Measurements from ENCODE around the gene MAST2.
"Not testable (repeated sequence)": the region's sequence is repeated elsewhere in the genome, so short reads cannot be mapped to it uniquely, and the experiment has no call there.

Gene MAST2

DNA sequence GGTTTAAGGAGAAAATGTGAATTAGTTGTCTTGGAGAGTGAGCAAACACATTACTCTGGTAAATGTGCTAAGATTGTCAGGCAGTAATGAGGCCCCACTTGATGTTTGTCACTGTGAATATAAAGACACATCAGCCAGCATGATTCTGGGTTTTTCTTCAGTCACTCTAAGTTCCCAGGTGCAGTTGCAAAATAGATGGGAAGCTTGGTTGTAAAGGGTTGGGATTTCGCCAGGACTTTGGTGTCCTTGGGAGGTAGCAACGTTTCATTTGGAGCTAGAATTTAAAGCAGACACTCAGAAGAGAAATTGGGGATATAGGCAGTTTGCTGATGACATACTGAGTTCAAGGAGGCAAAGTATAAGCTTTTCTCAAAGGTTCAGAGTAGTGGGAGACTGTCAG lies 154.3 kb downstream of the MAST2 start:
- Histone ChIP-seq H3K9me3 (ENCODE audit: severe bottlenecking) (peaks cover 3% of the 10 kb centered on the region), H3K36me3 (peaks cover 17% of the 10 kb centered on the region), H3K27me3 (ENCODE audit: insufficient read depth, low read depth, severe bottlenecking) (no peaks in the 10 kb centered on the region), H3K27ac (no peak overlapping the region), H3K4me3 (ENCODE audit: low read depth, low read length) (no peak overlapping the region)
- no peak for DNase-seq
- TF ChIP-seq, protein P1, sequence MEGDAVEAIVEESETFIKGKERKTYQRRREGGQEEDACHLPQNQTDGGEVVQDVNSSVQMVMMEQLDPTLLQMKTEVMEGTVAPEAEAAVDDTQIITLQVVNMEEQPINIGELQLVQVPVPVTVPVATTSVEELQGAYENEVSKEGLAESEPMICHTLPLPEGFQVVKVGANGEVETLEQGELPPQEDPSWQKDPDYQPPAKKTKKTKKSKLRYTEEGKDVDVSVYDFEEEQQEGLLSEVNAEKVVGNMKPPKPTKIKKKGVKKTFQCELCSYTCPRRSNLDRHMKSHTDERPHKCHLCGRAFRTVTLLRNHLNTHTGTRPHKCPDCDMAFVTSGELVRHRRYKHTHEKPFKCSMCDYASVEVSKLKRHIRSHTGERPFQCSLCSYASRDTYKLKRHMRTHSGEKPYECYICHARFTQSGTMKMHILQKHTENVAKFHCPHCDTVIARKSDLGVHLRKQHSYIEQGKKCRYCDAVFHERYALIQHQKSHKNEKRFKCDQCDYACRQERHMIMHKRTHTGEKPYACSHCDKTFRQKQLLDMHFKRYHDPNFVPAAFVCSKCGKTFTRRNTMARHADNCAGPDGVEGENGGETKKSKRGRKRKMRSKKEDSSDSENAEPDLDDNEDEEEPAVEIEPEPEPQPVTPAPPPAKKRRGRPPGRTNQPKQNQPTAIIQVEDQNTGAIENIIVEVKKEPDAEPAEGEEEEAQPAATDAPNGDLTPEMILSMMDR (IDR thresholded peaks at IDR 0.05; ENCODE audit: low read depth, low read length) = no peak

DNA sequence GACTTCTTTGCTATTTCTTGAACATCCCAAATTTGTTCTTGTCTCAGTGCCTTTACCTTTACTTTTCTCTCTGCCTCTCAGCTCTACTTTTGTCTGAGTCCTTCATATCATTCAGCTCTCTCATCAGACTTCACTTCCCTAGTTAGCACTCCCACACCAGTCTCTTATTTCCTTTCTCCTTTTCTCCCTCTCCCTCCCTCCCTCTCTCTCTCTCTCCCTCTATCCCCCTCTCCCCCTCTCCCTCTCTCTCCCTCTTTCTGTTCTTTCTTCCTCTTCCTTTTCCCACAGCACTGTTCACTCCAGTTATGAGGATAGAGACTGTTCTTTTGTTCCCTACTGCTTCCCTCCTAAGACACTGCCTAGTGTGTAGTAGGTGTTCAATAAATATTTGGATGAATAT lies 154.9 kb downstream of the MAST2 start:
- TF ChIP-seq, protein P1 (IDR thresholded peaks at IDR 0.05; ENCODE audit: low read depth, low read length) = no peak
- peaks cover 17% of the 10 kb centered on the region for H3K36me3 ChIP-seq
- H3K9me3 ChIP-seq (ENCODE audit: severe bottlenecking) = peaks cover 3% of the 10 kb centered on the region
- no peak overlapping the region for H3K4me3 ChIP-seq (ENCODE audit: low read depth, low read length)
- H3K27me3 ChIP-seq (ENCODE audit: insufficient read depth, low read depth, severe bottlenecking) = no peaks in the 10 kb centered on the region
- DNase-seq = no peak
- no peak overlapping the region for H3K27ac ChIP-seq

DNA sequence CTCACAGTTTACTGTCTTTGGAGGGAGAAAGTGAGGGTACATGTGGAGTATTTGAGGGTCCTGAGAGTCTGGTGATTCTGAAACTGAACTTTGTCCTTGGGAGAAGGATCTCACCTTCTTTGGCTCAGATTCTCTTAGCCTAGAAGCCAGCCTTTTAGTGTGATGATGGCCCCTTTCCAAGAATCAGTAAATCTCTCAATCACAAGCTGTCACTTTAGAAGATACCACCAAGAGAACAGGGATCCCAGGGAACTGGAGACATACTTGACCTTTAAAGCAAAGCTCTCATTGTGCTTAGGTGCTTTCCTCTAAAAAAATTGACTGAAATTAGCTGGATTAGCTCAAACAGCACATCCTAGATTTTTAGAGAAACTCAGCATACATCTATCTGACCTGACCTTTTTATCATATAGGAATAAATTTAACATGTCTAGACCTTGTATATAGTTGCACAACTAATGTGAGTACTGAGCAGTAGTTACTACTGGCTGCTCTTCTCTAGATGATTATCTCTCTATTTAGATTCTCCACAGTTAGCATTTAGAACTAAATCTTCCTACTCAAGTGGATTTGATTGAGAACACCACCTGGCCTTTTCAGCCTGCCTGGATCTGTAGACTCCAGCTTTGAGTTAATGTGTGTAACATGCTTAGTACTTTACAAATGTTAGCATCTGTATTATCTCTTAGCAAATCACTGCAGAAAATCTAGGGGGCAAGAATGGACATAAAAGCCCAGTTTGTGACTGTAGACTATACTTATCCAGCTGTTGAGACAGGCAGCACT lies 157.7 kb downstream of the MAST2 start:
- H3K4me3 ChIP-seq (ENCODE audit: low read depth, low read length) = no peak overlapping the region
- TF ChIP-seq, protein P1 (IDR thresholded peaks at IDR 0.05; ENCODE audit: low read depth, low read length) = no peak
- H3K27me3 ChIP-seq (ENCODE audit: insufficient read depth, low read depth, severe bottlenecking) = no peaks in the 10 kb centered on the region
- no peak overlapping the region for H3K27ac ChIP-seq
- DNase-seq = no peak
- peaks cover 17% of the 10 kb centered on the region for H3K36me3 ChIP-seq
- peaks cover 3% of the 10 kb centered on the region for H3K9me3 ChIP-seq (ENCODE audit: severe bottlenecking)

DNA sequence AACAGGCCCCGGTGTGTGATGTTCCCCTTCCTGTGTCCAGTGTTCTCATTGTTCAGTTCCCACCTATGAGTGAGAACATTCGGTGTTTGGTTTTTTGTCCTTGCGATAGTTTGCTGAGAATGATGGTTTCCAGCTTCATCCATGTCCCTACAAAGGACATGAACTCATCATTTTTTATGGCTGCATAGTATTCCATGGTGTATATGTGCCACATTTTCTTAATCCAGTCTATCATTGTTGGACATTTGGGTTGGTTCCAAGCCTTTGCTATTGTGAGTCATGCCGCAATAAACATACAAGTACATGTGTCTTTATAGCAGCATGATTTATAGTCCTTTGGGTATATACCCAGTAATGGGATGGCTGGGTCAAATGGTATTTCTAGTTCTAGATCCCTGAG lies 158.5 kb downstream of the MAST2 start:
- not testable (repeated sequence) for H3K9me3 ChIP-seq (ENCODE audit: severe bottlenecking); H3K4me3 ChIP-seq (ENCODE audit: low read depth, low read length); DNase-seq; H3K27me3 ChIP-seq (ENCODE audit: insufficient read depth, low read depth, severe bottlenecking); H3K27ac ChIP-seq
- peaks cover 17% of the 10 kb centered on the region for H3K36me3 ChIP-seq

DNA sequence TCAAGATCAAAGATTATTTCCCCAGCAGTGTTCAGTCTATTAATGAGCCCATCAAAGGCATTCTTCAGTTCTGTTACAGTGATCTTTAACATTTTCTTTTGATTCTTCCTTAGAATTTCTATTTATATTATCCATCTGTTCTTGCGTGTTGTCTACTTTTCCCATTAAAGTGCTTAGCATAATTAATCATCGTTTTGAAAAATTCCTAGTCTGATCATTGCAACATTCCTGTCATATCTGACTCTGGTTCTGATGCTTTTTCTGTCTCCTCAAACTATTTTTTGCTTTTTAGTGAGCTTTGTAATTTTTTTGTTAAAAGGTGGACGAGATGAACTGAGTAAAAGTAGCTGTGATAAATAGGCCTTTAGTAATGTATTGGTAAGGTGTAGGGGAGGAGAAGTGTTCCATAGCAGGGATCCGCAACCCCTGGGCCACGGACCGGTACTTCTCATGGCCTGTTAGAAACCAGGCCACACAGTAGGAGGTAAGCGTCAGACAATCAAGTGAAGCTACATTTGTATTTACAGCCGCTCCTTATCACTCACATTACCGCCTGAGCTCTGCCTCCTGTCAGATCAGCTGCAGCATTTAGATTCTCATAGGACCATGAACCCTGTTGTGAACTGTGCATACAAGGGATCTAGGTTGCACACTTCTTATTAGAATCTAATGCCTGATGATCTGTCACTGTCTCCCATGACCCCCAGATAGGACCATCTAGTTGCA lies 165.7 kb downstream of the MAST2 start:
- DNase-seq = no peak
- Histone ChIP-seq H3K36me3 (peaks cover 17% of the 10 kb centered on the region), H3K9me3 (ENCODE audit: severe bottlenecking) (no peaks in the 10 kb centered on the region), H3K4me3 (ENCODE audit: low read depth, low read length) (no peak overlapping the region), H3K27me3 (ENCODE audit: insufficient read depth, low read depth, severe bottlenecking) (no peaks in the 10 kb centered on the region), H3K27ac (no peak overlapping the region)
- TF ChIP-seq, protein P1 (IDR thresholded peaks at IDR 0.05; ENCODE audit: low read depth, low read length) = no peak

DNA sequence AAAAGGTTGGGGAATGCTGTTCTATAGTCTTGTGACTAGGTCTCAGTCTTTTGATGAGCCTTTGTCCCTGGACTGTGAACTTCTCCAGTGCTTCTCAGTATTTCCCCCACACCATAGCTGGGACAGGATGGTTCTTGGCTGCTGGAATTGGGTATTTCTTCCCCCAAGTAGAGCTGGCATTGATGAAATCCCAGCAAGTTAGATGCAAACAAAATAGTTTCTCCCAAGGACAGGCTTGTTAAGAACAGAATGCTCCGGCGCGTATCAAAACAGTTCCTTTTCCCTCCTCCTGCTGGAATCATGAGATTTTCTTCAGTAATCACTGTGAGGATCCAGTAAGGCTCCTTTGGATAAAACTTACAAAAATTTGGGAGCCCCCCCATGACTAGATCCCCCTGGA lies 166.5 kb downstream of the MAST2 start:
- Histone ChIP-seq H3K27me3 (ENCODE audit: insufficient read depth, low read depth, severe bottlenecking) (no peaks in the 10 kb centered on the region), H3K27ac (no peak overlapping the region), H3K4me3 (ENCODE audit: low read depth, low read length) (no peak overlapping the region), H3K9me3 (ENCODE audit: severe bottlenecking) (no peaks in the 10 kb centered on the region), H3K36me3 (peaks cover 17% of the 10 kb centered on the region)
- TF ChIP-seq, protein P1 (IDR thresholded peaks at IDR 0.05; ENCODE audit: low read depth, low read length) = no peak
- DNase-seq = no peak

All from WERI-Rb-1 (cell line).